Activated T-cell treated with anti-CD3 and anti-CD28 coated beads, Interleukin-2, amount 50 U/mL, for 24 hours (primary cell): ENCODE data around the gene IL17B.
A peak's percentile ranks its signal among the peaks of the same experiment; 100 is the strongest.
"Not testable (repeated sequence)": the region's sequence is repeated elsewhere in the genome, so short reads cannot be mapped to it uniquely, and the experiment has no call there.

Source experiments
- DNase-seq: peaks from one replicate; pipeline ENCODE4 v3.0.0-alpha.2; 2020
- H3K27ac Mint-ChIP-seq: 2 replicates; pipeline ENCODE4 v1.8.0; 2020; ENCODE audit warnings: mild to moderate bottlenecking, mixed read lengths
- H3K27me3 Mint-ChIP-seq: 2 replicates; pipeline ENCODE4 v1.8.0; 2020; ENCODE audit warnings: mixed read lengths
- H3K36me3 Mint-ChIP-seq: 2 replicates; pipeline ENCODE4 v1.8.0; 2020; ENCODE audit warnings: low read depth, mixed read lengths
- H3K4me1 Mint-ChIP-seq: 2 replicates; pipeline ENCODE4 v1.8.0; 2020; ENCODE audit warnings: low read depth, mixed read lengths
- H3K4me3 Mint-ChIP-seq: 2 replicates; pipeline ENCODE4 v1.8.0; 2020; ENCODE audit warnings: mild to moderate bottlenecking, moderate library complexity, mixed read lengths
- H3K9me3 Mint-ChIP-seq: 2 replicates; pipeline ENCODE4 v1.8.0; 2020; ENCODE audit warnings: mixed read lengths

IL17B gene

DNA sequence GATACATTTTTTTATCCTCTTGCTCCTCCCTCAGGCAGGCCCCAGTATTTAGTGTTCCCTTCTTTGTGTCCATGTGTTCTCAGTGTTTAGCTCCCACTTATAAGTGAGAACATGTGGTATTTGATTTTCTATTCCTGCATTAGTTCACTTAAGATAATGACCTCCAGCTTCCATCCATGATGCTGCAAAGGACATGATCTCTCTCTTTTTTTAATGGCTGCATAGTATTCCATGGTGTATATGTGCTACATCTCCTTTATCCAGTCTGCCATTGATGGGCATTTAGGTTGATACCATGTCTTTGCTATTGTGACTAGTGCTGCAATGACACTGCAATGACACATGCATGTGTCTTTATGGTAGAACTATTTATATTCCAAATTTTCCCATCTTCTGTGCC, 15.9 kb upstream of the IL17B start:
- not testable (repeated sequence) for H3K36me3 Mint-ChIP-seq, H3K4me3 Mint-ChIP-seq, H3K27me3 Mint-ChIP-seq, H3K4me1 Mint-ChIP-seq, H3K27ac Mint-ChIP-seq, DNase-seq, H3K9me3 Mint-ChIP-seq

DNA sequence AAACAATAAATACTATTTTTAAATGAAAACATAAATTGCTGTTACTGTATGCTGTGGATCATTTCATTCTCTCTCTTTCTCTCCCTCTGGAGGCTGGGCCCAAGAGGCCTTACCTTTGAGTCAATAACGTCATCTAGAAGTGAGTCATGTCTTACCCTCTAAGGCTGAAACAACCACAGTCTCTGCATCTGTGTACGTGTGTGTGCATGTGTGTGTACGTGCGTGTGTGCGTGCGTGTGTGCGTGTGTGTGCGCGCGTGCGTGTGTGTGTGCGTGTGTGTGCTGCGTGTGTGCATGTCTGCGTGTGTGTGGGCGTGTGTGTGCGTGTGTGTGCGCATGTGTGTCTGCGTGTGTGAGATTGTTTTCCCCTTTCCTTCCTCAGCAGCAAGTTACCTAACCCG, 13.6 kb upstream of the IL17B start:
- H3K4me1 Mint-ChIP-seq = no peaks in the 10 kb centered on the region
- no peak overlapping the region for H3K4me3 Mint-ChIP-seq
- no peaks in the 10 kb centered on the region for H3K9me3 Mint-ChIP-seq
- H3K27me3 Mint-ChIP-seq = no peaks in the 10 kb centered on the region
- DNase-seq = no peak
- no peak overlapping the region for H3K27ac Mint-ChIP-seq
- H3K36me3 Mint-ChIP-seq = no peaks in the 10 kb centered on the region

DNA sequence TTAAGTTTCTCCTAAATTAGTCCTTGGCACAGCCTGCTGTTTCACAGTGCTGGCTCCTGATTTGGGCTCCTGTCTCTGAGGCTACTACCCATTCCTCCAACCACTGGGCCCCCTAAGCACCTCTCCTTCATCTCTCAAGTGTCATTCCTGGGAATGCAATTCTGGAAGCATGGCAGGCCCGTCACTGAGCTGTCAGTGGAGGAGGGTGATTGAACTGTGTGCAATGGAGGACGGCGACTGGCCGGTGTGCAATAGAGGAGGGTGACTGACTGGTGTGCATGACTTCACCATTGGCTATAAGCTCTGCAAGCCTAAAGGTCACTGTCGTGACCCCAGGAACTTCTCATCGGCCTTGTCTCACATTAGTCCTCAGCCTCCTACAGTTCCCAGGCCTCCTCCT, 12.4 kb upstream of the IL17B start:
- Mint-ChIP-seq H3K4me3 (no peak overlapping the region), H3K27ac (no peak overlapping the region), H3K36me3 (no peaks in the 10 kb centered on the region), H3K9me3 (no peaks in the 10 kb centered on the region), H3K4me1 (no peaks in the 10 kb centered on the region), H3K27me3 (no peaks in the 10 kb centered on the region)
- DNase-seq = no peak

DNA sequence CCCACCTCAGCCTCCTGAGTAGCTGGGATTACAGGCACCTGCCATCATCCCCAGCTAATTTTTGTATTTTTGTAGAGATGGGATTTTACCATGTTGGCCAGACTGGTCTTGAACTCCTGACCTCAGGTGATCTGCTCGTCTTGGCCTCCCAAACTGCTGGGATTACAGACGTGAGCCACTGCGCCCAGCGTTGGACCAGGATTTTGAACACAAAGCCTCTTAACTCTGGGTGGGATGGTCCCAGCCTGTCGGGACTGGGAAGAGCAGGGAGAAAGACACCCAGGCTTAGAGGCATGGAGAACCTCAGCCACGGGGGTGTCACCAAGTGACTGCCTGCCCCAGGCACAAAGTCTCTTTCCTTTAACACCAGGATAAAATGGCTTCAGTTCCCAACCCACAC, 12.0 kb upstream of the IL17B start:
- not testable (repeated sequence) for H3K27me3 Mint-ChIP-seq, H3K4me1 Mint-ChIP-seq, H3K9me3 Mint-ChIP-seq, H3K4me3 Mint-ChIP-seq, H3K36me3 Mint-ChIP-seq, H3K27ac Mint-ChIP-seq, DNase-seq

DNA sequence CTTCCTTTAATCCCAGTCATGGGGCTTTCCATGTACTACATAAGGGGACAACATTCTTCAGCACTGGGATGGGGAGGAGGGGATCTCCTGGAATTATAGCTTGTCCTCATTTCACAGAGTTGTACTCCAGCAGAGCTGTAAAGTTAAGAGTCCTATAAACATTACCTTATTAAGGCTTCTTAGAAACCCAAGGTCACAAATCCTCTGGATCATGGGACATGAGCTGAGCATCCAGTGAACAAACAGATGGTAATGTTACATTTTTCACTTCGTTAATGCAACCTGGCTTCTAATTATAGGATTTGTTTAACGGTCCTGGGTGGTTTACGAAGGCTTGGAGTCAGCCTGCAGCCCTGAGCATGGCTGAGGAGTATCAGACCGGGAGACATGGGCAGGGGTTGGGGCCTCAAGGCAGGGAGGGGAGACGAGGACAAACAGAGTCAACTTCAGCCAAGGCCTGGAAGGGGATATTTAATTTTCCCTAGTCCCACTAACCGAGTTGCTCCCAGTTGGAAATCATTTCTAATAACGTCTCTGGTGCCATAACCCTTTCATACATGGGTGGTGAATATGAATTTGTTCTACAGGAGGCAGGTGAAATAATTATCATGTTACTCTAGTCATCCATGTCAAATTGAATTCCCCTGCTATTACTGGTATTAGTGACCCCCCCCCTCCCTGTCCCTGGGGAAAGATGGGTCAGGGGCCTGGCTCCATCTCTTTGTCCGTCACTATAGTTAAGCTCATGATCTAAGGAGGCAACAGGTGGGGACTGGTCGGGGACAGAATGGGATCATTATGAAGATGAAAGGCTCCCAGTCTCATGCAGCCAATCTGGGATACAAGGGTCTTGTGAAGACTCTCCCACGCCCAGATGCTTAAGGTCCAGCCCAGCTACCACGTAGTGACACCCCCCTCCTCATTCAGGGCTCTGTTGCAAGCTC, 10.7 kb upstream of the IL17B start:
- no peak overlapping the region for H3K4me3 Mint-ChIP-seq
- H3K36me3 Mint-ChIP-seq = no peaks in the 10 kb centered on the region
- H3K4me1 Mint-ChIP-seq = no peaks in the 10 kb centered on the region
- no peaks in the 10 kb centered on the region for H3K9me3 Mint-ChIP-seq
- H3K27ac Mint-ChIP-seq = no peak overlapping the region
- DNase-seq = no peak
- no peaks in the 10 kb centered on the region for H3K27me3 Mint-ChIP-seq

GRCh38 chr5:149388498-149389190, 9.6 kb upstream of the IL17B start:
- H3K4me1 Mint-ChIP-seq = no peaks in the 10 kb centered on the region
- H3K36me3 Mint-ChIP-seq = no peaks in the 10 kb centered on the region
- no peak overlapping the region for H3K27ac Mint-ChIP-seq
- DNase-seq = no peak
- no peaks in the 10 kb centered on the region for H3K9me3 Mint-ChIP-seq
- H3K4me3 Mint-ChIP-seq = no peak overlapping the region
- H3K27me3 Mint-ChIP-seq = no peaks in the 10 kb centered on the region

DNA sequence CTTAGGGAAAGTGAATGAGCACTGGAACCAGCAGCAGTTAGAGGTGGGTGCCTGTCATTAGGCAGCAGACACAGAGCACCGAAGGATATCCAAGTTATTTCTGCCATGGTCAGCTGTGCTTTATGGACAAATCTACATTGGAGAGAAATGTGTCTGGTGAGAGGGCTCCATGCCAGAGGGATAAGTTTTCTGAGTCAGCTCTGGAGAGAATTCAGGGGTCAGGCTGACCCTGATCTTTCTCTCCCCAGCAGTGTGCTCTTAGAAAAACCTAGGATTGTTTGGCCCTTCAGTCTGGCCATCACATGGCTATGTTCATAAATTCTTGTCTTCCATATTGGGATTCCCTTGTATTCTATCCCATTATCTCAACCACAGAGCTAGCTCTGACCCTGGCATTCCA, 8.9 kb upstream of the IL17B start:
- Mint-ChIP-seq H3K36me3 (no peaks in the 10 kb centered on the region), H3K4me3 (no peak overlapping the region), H3K4me1 (no peaks in the 10 kb centered on the region), H3K27ac (no peak overlapping the region), H3K9me3 (no peaks in the 10 kb centered on the region), H3K27me3 (no peaks in the 10 kb centered on the region)
- DNase-seq = no peak

DNA sequence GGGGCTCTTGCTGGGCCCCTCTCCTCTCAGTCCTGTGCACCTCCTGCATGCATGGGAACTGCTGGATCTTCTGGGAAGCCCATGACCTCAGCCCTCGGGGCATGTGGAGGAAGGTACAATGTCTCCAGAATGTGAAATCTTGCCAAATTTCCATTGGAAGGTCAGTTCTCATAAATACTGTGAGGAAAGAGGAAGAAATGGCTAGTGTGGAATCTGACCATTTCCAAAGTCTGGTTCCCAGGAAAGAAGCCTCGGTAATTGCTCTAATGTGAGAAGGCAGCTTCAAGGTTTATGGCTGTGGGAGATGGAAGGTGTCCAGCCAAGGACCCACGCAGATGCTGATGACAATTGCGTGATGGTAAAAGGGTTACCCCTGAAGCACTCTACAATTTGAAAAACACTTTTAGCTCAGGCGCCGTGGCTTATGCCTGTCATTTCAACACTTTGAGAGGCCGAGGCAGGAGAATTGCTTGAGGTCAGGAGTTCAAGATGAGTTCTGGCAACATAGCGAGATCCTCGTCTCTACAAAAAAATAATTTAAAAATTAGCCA, 8.1 kb upstream of the IL17B start:
- no peak overlapping the region for H3K27ac Mint-ChIP-seq
- no peak overlapping the region for H3K4me3 Mint-ChIP-seq
- H3K4me1 Mint-ChIP-seq = no peaks in the 10 kb centered on the region
- no peaks in the 10 kb centered on the region for H3K36me3 Mint-ChIP-seq
- DNase-seq = no peak
- no peaks in the 10 kb centered on the region for H3K9me3 Mint-ChIP-seq
- H3K27me3 Mint-ChIP-seq = no peaks in the 10 kb centered on the region

- no peak overlapping the region for H3K4me3 Mint-ChIP-seq
- no peak for DNase-seq
- no peak overlapping the region for H3K27ac Mint-ChIP-seq
- H3K36me3 Mint-ChIP-seq = no peaks in the 10 kb centered on the region
- H3K9me3 Mint-ChIP-seq = no peaks in the 10 kb centered on the region
- H3K4me1 Mint-ChIP-seq = peaks cover 4% of the 10 kb centered on the region
- peaks cover 2% of the 10 kb centered on the region for H3K27me3 Mint-ChIP-seq
These were observed 7.1 kb upstream of the IL17B start for GRCh38 chr5:149386166-149386565.

GRCh38 chr5:149383399-149383798, 4.3 kb upstream of the IL17B start:
- H3K4me1 Mint-ChIP-seq = peaks cover 4% of the 10 kb centered on the region
- H3K9me3 Mint-ChIP-seq = no peaks in the 10 kb centered on the region
- no peak overlapping the region for H3K4me3 Mint-ChIP-seq
- H3K36me3 Mint-ChIP-seq = no peaks in the 10 kb centered on the region
- no peak overlapping the region for H3K27ac Mint-ChIP-seq
- peaks cover 2% of the 10 kb centered on the region for H3K27me3 Mint-ChIP-seq
- DNase-seq = no peak

DNA sequence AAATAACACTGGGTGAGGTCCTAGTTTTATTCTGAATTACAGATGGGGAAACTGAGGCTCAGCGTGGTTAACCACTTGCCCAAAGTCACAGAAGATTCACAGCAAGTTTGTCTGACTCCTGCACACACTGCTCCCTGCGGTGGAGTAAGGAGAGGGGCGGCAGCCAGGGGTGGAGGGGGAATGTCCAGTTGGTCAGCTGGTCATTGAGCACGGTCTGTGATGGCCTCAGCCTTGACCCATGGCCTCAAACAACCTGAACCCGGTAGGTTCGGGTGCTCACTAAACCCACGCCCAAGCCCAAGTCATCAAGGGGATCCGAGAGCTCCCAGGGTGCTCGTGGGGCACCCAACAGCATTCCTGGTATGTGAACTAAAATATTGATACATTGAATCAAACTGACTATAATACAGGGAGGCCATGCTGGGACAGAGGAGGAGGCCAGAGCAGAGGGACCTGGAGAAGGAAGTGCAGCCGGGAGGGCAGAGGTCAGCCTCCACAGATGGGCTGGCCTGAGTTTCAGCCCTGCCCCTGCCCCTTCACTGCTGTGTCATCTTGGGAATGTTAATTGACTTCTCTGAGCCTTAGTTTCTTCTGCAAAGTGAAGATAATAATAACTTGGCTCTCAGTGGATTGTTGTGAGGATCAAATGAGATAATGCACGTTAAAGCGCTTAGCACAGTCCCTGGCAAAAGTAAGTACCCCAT, 3.6 kb upstream of the IL17B start:
- Mint-ChIP-seq H3K4me3 (no peak overlapping the region), H3K4me1 (peaks cover 4% of the 10 kb centered on the region), H3K27ac (no peak overlapping the region), H3K27me3 (peaks cover 2% of the 10 kb centered on the region), H3K36me3 (no peaks in the 10 kb centered on the region), H3K9me3 (no peaks in the 10 kb centered on the region)
- DNase-seq = no peak

DNA sequence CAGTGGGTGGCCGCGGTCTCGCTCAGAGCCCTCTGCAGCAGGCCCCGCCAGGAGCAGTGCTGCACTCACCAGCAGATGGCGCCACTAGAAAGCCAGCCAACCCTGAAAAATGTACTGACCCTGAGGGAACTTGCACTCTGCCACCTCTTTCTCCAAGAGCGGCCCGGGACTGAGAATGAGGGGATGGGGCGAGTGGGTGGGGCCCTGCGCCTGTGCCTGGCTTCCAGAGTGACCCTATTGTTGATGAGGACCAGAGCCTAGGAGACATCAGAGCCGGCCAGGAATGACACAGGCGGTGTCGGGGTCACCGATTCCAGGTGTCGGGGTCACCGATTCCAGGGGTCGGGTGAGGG, 2.9 kb upstream of the IL17B start:
- H3K4me1 Mint-ChIP-seq = peaks cover 4% of the 10 kb centered on the region
- H3K27ac Mint-ChIP-seq = no peak overlapping the region

DNA sequence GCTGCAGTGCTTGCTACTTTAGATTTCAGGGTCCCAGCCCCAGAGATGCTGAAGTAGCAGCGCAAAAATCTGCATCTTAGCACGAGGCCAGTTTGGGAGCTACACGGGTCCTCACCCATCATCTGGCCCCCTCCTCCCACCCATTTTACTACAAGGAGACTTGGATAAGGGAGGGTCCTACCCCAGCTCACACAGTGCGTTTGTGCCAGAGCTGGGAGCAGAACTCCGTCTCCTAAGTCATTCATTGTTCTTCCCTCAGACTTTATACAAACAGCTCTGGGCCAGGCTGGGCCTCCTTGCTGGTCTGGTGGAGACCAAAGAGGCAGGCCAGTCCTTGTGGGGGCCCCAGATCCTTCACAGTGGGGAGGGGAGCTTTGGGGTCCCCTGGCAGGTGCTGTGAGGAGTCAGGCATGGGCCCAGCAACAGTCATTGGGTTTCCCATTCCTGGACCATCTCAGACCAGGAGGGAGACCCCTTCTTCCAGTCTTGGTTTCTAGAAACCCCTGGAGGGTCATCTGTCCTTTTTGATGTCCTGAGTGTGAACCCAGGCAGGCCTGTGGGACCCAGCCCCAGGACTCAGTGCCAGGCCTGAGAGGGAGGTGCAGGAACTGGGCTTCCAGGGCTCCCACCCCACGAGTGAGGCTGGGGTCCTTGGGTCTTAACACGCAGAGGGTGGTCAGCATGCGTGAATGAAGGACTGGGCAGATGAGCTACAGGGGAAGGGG, 2.3 kb upstream of the IL17B start:
- Mint-ChIP-seq H3K4me3 (no peak overlapping the region), H3K9me3 (no peaks in the 10 kb centered on the region), H3K36me3 (no peaks in the 10 kb centered on the region), H3K27me3 (peaks cover 2% of the 10 kb centered on the region), H3K27ac (no peak overlapping the region), H3K4me1 (peaks cover 4% of the 10 kb centered on the region)
- DNase-seq = no peak

More for the DNA sequence above, 2.9 kb upstream of the IL17B start:
- Mint-ChIP-seq H3K9me3 (no peaks in the 10 kb centered on the region), H3K27me3 (peaks cover 2% of the 10 kb centered on the region), H3K36me3 (no peaks in the 10 kb centered on the region), H3K4me3 (no peak overlapping the region)
- peak; percentile 84 for DNase-seq

DNA sequence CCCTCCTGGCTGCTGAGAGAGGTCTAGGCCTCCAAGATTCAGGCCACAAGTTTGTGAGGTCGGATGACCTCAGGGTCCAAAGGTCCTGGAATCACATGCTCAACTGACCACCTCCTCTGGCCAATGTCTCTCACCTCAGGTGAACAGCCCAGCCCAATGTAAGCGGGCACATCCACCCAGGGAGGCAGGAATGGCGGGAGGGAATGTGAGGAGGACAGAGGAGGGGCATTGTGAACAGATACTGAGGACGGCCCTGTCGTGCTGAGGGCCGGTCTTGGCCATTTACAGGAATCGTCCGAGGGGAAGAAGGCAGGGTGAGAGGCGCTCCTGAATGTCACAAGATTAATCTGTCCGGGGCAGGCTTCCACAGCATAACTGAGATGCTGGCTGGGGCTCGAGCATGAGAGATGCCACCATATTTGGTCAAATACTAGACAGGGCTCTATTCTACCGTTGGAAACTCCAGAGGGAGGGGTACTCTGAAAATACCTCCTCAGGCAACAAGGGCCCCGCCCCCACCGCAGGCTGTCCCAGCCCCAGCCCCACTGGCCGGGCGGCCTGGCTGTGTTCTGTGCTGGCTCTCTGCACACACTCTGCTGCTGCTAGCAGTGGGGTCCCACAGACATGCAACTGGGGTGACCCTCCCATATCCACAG, 1.5 kb upstream of the IL17B start:
- Mint-ChIP-seq H3K27ac (no peak overlapping the region), H3K36me3 (no peaks in the 10 kb centered on the region), H3K4me1 (peaks cover 4% of the 10 kb centered on the region), H3K4me3 (no peak overlapping the region), H3K27me3 (peaks cover 2% of the 10 kb centered on the region), H3K9me3 (no peaks in the 10 kb centered on the region)
- no peak for DNase-seq
